Stimulated activated naive CD8-positive, alpha-beta T cell treated with anti-CD3 and anti-CD28 coated beads, Interleukin-15, Interleukin-2, amounts not matched to agents 100 U/mL and 50 U/mL, for 24 hours (primary cell): ENCODE results near the gene MIGA1.
"Not testable (repeated sequence)": the region's sequence is repeated elsewhere in the genome, so short reads cannot be mapped to it uniquely, and the experiment has no call there.

Experiments
- ATAC-seq: fragments of 150-1000 bp; cut with Tn5 transposase; one replicate; pipeline ENCODE4 v1.10.0; 2021
- DNase-seq: peaks from one replicate; pipeline ENCODE4 v3.0.0; 2021

Gene MIGA1

DNA sequence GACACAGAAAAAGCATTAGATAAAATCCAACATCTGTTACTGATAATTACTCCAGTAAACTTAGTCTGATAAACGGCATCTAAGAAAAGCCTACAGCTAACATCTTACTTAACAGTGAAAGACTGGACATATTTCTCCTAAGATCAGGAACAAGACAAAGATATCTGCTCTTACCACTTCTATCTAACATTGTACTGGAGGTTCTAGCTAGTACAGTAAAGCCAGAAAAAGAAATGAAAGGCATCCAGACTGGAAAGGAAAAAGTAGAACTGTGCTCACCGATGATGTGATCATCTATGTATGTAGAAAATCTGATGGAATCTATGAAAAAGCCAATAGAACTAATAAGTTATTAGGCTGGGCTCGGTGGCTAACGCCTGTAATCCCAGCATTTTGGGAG is 130.7 kb downstream of the MIGA1 start:
- ATAC-seq (no peak), DNase-seq (no peak)

DNA sequence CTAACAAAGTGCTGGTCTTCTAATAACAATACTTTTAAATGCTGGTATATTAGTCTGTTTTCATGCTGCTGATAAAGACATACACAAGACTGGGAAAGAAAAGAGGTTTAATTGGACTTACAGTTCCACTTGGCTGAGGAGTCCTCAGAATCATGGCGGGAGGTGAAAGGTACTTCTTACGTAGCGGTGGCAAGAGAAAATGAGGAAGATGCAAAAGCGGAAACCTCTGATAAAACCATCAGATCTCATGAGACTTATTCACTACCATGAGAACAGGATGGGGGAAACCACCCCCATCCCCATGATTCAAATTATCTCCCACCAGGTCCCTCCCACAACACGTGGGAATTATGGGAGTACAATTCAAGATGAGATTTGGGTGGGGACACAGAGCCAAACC is 139.5 kb downstream of the MIGA1 start:
- DNase-seq, ATAC-seq: not testable (repeated sequence)

DNA sequence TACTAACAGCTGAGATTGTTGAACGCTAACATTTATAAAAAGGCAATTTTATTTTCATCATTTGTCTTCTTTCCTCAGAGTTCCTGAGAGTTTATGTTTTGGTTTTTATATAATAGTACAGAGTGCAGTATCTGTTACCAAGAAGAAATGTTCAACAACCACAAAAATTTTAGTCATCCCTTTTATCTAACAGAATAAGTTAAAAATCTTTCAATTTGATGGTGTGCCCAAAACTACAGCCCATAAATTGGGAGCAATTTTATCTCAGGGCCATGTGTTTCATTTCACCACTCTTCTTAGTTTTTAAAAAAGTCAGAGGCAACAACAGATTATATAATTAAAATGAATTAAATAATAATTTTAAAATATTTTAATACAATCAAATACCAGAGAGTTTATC is 146.1 kb downstream of the MIGA1 start:
- ATAC-seq (no peak), DNase-seq (no peak)

DNA sequence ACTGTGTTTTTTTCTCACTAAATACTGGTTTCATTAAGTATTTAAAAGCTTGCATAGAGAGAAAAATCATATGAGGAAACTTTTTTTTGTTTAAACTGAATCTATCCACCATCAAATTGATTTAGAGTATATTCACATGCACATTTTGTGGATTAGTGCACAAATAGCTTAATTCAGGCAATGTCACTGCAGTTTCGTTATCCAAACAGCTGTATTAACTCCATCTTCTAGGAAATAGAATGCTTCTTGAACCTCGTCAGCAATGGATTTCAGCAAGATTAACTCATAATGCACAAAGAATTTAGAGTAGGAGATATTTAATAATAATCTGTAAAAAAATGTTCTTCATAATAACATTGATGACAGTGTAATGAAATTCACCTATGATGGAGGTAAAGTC is 146.5 kb downstream of the MIGA1 start:
- DNase-seq (no peak), ATAC-seq (no peak)

DNA sequence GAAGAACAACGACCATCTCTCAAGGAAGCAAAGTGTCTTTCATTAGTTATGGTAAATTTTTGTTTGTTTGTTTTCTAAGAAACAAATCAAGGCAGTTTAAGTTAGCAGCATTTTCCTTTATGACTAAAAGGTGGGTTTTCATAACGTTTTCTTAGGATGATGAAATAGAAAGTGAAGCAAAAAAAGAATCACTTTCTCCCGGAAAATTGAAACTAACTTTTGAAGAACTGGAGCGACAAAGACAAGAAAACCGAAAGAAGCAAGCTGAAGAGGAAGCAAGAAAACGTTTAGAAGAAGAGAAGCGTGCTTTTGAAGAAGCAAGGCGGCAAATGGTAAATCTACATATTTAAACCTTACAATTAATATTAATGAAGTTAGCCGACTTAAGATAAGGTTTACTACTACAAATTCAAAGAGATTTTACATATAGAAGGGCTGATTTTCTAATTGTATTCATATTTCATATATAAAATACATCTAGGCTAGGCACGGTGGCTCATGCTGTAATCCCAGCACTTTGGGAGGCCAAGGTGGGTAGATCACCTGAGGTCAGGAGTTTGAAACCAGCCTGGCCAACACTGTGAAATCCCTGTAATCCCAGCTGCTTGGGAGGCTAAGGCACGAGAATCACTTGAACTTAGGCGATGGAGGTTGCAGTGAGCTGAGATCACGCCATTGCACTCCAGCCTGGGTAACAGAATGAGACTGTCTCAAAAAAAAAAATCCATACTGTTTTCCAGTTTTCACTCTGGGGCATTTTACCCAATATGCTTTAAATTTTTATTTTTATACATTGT is 147.3 kb downstream of the MIGA1 start:
- DNase-seq (no peak), ATAC-seq (no peak)

DNA sequence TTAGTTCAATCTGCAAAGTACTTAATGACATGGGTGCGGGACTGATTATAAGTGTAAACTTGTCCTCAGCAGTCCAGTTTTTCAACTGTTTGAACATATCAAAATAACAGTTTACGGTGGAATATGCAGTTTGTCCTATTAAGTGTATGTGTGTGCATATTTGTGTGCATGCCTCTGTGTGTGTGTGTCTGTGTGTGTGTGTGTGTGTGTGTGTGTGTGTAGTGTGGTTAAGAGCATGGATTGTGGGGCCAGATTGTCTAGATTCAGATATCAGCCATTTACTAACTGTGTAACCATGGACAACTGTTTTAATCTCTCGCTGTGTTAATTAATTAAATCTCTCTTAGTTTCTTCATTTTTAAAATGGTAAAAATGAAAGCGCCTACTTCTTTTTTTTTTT is 148.0 kb downstream of the MIGA1 start:
- no peak for DNase-seq

More for the DNA sequence above, 148.0 kb downstream of the MIGA1 start:
- ATAC-seq, result no peak
